HEK293 (cell line): Measurements from ENCODE around the gene TFG.
A peak's percentile ranks its signal among the peaks of the same experiment; 100 is the strongest.

Source experiments
- CTCF ChIA-PET: fragments of 350-600 bp; formaldehyde crosslinking; extraction: SDS; loops from one replicate; lab custom pipeline; 2021; ENCODE audit warnings: antibody characterized with exemption; lab: Yijun Ruan, JAX
- POLR2A ChIA-PET: fragments of 300-600 bp; formaldehyde crosslinking; extraction: SDS; loops from one replicate; lab custom pipeline; 2020; ENCODE audit warnings: antibody characterized with exemption, inconsistent platforms; lab: Yijun Ruan, JAX
- H3K27ac ChIP-seq: fragments of 200-500 bp; sonication (Bioruptor generic); 2 replicates; pipeline ENCODE4 v1.5.1; 2014; ENCODE audit warnings: low read depth, low read length, control low read depth, inconsistent platforms; ENCODE audit errors: extremely low read depth
- H3K36me3 ChIP-seq, 2 experiments: fragments of 200-500 bp in 1 of 2; sonication (Bioruptor generic) in 1 of 2; 1 replicate in 1 of 2; 2 replicates in 1 of 2; pipeline ENCODE4 v1.5.1; 2014 to 2017; ENCODE audit warnings: inconsistent platforms in 2 of 2, low read length in 2 of 2; ENCODE audit not compliant: control insufficient read depth in 2 of 2, insufficient read depth in 1 of 2
- H3K4me1 ChIP-seq: fragments of 200-500 bp; sonication (Bioruptor generic); 2 replicates; pipeline ENCODE4 v1.5.1; 2014; ENCODE audit warnings: mild to moderate bottlenecking, low read length, inconsistent platforms; ENCODE audit not compliant: control insufficient read depth, insufficient read depth
- H3K4me3 ChIP-seq: 2 replicates; pipeline ENCODE4 v1.5.1; 2011; ENCODE audit warnings: low read depth, mild to moderate bottlenecking, control low read depth, low read length, moderate library complexity
- H3K9me3 ChIP-seq: fragments of 200-500 bp; sonication (Bioruptor generic); 2 replicates; pipeline ENCODE4 v1.5.1; 2014; ENCODE audit warnings: low read depth, low read length, inconsistent platforms; ENCODE audit not compliant: control insufficient read depth, insufficient read depth
- OSR2 ChIP-seq: fragments of 450-650 bp; formaldehyde crosslinking; IDR thresholded peaks from 2 replicates; pipeline ENCODE4 v1.5.1; 2016; ENCODE audit warnings: missing biosample characterization, missing genetic modification characterization
- PRDM1 ChIP-seq: fragments of 450-650 bp; formaldehyde crosslinking; IDR thresholded peaks from 2 replicates; pipeline ENCODE4; 2016; ENCODE audit warnings: missing biosample characterization, missing genetic modification characterization
- SP3 ChIP-seq: fragments of 450-650 bp; formaldehyde crosslinking; IDR thresholded peaks from 2 replicates; pipeline ENCODE4 v1.5.1; 2016; ENCODE audit warnings: missing biosample characterization, missing genetic modification characterization
- ZBTB8A ChIP-seq: fragments of 450-650 bp; formaldehyde crosslinking; IDR thresholded peaks from 2 replicates; pipeline ENCODE4 v1.5.1; 2016; ENCODE audit warnings: missing biosample characterization, missing genetic modification characterization
- ZNF121 ChIP-seq: fragments of 450-650 bp; formaldehyde crosslinking; IDR thresholded peaks from 2 replicates; pipeline ENCODE4 v1.5.1; 2016; ENCODE audit warnings: missing biosample characterization, missing genetic modification characterization
- ZNF266 ChIP-seq: fragments of 450-650 bp; formaldehyde crosslinking; IDR thresholded peaks from 2 replicates; pipeline ENCODE4 v1.5.1; 2016; ENCODE audit warnings: missing biosample characterization, missing genetic modification characterization, low read depth
- ZNF311 ChIP-seq: fragments of 450-650 bp; formaldehyde crosslinking; IDR thresholded peaks from 2 replicates; pipeline ENCODE4 v1.5.1; 2017; ENCODE audit warnings: missing biosample characterization, missing genetic modification characterization, borderline replicate concordance
- ZNF324 ChIP-seq: fragments of 450-650 bp; formaldehyde crosslinking; IDR thresholded peaks from 2 replicates; pipeline ENCODE4 v1.5.1; 2016; ENCODE audit warnings: missing biosample characterization, missing genetic modification characterization
- ZNF335 ChIP-seq: fragments of 450-650 bp; formaldehyde crosslinking; conservative IDR thresholded peaks from 2 replicates; pipeline ENCODE4 v1.5.1; 2016; ENCODE audit warnings: missing biosample characterization, missing genetic modification characterization
- ZNF341 ChIP-seq: fragments of 450-650 bp; formaldehyde crosslinking; IDR thresholded peaks from 2 replicates; pipeline ENCODE4; 2016; ENCODE audit warnings: low read depth, missing biosample characterization, missing genetic modification characterization
- ZNF423 ChIP-seq: fragments of 450-650 bp; formaldehyde crosslinking; IDR thresholded peaks from 2 replicates; pipeline ENCODE4 v1.5.1; 2016; ENCODE audit warnings: missing biosample characterization, missing genetic modification characterization
- ZNF514 ChIP-seq: fragments of 450-650 bp; formaldehyde crosslinking; IDR thresholded peaks from 2 replicates; pipeline ENCODE4 v1.5.1; 2016; ENCODE audit warnings: missing biosample characterization, missing genetic modification characterization
- ZNF555 ChIP-seq: fragments of 450-650 bp; formaldehyde crosslinking; conservative IDR thresholded peaks from 2 replicates; pipeline ENCODE4 v1.5.1; 2017; ENCODE audit warnings: missing biosample characterization, mild to moderate bottlenecking, missing genetic modification characterization, inconsistent platforms
- ZNF670 ChIP-seq: fragments of 450-650 bp; formaldehyde crosslinking; IDR thresholded peaks from 2 replicates; pipeline ENCODE4 v1.5.1; 2016; ENCODE audit warnings: missing biosample characterization, missing genetic modification characterization, low read depth
- ZXDB ChIP-seq: fragments of 450-650 bp; formaldehyde crosslinking; IDR thresholded peaks from 2 replicates; pipeline ENCODE4 v1.5.1; 2016; ENCODE audit warnings: missing biosample characterization, missing genetic modification characterization
- TF ChIP-seq, protein P1 (sequence below): fragments of 450-650 bp; formaldehyde crosslinking; IDR thresholded peaks from 2 replicates; pipeline ENCODE4 v1.5.1; 2017; ENCODE audit warnings: missing biosample characterization, missing genetic modification characterization
- TF ChIP-seq, protein P2 (sequence below): fragments of 450-650 bp; formaldehyde crosslinking; IDR thresholded peaks from 2 replicates; pipeline ENCODE4 v1.5.1; 2016; ENCODE audit warnings: missing biosample characterization, missing genetic modification characterization
- TF ChIP-seq, protein P3 (sequence below): fragments of 450-650 bp; formaldehyde crosslinking; IDR thresholded peaks from 2 replicates; pipeline ENCODE4 v1.5.1; 2017; ENCODE audit warnings: missing biosample characterization, missing genetic modification characterization
- TF ChIP-seq, protein P4 (sequence below): fragments of 450-650 bp; formaldehyde crosslinking; IDR thresholded peaks from 2 replicates; pipeline ENCODE4 v1.5.1; 2016; ENCODE audit warnings: missing biosample characterization, missing genetic modification characterization

TFG gene

DNA sequence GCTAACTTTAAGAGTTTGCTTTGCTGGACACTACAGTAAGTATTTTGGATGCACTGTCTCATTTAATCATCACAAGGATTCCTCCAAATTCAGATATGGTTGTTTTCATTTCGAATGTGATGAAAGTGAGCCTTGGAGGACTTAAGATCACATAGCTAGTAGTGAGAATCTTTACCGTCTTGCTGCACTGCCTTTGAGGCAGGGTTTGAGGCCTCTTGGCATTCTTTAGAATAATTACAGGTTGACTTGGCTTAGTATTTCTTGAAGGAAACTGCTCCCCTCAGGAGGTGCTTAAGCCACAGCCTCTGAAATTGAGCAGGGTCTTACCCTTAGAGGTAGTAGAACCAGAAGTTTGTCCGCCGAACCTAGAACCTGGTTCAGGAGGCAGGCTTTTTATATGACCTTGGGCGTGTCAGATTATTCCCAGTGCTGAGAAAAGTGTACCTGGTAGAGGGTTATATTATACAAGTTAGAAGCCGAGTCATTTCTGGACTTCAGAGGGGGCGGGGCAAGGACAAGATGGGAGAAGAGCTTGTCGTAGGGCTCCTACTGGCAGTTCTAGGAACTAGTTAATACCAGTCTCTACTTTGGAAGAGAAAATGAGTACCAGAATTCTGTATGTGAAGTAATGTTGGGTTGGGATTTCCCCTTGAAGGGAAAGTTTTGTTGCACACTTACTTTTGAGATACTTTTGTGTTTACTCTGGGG is 1.1 kb downstream of the TFG start:
- TF ChIP-seq OSR2 (tag by site-specific recombination) (no peak), PRDM1 (peak; percentile 87; the same call in 1 of the 2 replicates), ZNF335 (0 out of 2 replicates have a peak, but pooled peaks have one; percentile 27), ZNF341 (peak; percentile 79)
- H3K9me3 ChIP-seq, result no peaks in the 10 kb centered on the region
- ChIA-PET POLR2A (interaction anchor here (0.7 to 0.8 kb wide), 2 partner anchors 7 to 485 kb away, joined by 3 to 4 read pairs; no protein-coding TSS in a partner anchor), CTCF (interaction anchor here (0.6 to 1.1 kb wide), 6 partner anchors 13 to 489 kb away, joined by 3 to 10 read pairs (median 4); no protein-coding TSS in a partner anchor)
- peak overlapping the region; percentile 88 for H3K4me3 ChIP-seq
- H3K4me1 ChIP-seq, result no peaks in the 10 kb centered on the region; the same call in 1 of the 2 replicates
- H3K36me3 ChIP-seq, result peaks cover 11 to 31% of the 10 kb centered on the region in 2 experiments; a peak in 2 of 3 replicates
- peak overlapping the region; percentile 72 for H3K27ac ChIP-seq

DNA sequence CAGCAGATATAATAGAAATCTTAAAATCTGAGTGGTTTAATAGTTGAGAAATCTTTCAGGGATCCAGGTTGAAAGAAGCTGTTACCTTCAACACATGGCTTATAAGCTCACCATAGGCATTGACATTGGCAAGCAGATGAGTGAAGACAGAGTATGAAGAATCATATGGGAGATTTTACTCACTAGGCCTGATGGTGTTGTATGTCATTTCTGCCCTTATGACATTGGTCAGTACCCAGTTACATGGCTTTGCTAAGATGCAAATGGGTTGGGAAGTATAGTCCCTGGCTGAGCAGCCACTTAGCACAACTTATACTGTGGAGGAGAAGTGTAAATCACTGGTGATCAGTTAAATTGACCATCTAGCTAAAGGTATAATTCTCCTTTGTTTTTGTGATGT is 5.9 kb downstream of the TFG start:
- H3K4me1 ChIP-seq, result no peaks in the 10 kb centered on the region; the same call in 1 of the 2 replicates
- no peaks in the 10 kb centered on the region for H3K9me3 ChIP-seq
- ChIA-PET CTCF (interaction anchor here (0.7 kb wide), 1 partner anchor 46 kb away, joined by 4 read pairs; no protein-coding TSS in a partner anchor), POLR2A (no interaction called here)
- peaks cover 21 to 61% of the 10 kb centered on the region in 2 experiments; a peak in 2 of 3 replicates for H3K36me3 ChIP-seq
- TF ChIP-seq ZNF423 (tag by site-specific recombination) (no peak), ZXDB (tag by site-specific recombination) (no peak), SP3 (no peak), ZNF670 (no peak), ZNF311 (tag by site-specific recombination) (no peak), PRDM1 (no peak), ZNF555 (no peak), ZNF324 (no peak), ZNF514 (no peak), ZNF121 (tag by site-specific recombination) (no peak), ZNF266 (tag by site-specific recombination) (no peak), ZBTB8A (tag by site-specific recombination) (no peak)
- TF ChIP-seq, protein P1, sequence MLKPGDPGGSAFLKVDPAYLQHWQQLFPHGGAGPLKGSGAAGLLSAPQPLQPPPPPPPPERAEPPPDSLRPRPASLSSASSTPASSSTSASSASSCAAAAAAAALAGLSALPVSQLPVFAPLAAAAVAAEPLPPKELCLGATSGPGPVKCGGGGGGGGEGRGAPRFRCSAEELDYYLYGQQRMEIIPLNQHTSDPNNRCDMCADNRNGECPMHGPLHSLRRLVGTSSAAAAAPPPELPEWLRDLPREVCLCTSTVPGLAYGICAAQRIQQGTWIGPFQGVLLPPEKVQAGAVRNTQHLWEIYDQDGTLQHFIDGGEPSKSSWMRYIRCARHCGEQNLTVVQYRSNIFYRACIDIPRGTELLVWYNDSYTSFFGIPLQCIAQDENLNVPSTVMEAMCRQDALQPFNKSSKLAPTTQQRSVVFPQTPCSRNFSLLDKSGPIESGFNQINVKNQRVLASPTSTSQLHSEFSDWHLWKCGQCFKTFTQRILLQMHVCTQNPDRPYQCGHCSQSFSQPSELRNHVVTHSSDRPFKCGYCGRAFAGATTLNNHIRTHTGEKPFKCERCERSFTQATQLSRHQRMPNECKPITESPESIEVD (tag by site-specific recombination), result no peak
- TF ChIP-seq, protein P2, sequence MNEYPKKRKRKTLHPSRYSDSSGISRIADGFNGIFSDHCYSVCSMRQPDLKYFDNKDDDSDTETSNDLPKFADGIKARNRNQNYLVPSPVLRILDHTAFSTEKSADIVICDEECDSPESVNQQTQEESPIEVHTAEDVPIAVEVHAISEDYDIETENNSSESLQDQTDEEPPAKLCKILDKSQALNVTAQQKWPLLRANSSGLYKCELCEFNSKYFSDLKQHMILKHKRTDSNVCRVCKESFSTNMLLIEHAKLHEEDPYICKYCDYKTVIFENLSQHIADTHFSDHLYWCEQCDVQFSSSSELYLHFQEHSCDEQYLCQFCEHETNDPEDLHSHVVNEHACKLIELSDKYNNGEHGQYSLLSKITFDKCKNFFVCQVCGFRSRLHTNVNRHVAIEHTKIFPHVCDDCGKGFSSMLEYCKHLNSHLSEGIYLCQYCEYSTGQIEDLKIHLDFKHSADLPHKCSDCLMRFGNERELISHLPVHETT (tag by site-specific recombination), result no peak
- TF ChIP-seq, protein P3, sequence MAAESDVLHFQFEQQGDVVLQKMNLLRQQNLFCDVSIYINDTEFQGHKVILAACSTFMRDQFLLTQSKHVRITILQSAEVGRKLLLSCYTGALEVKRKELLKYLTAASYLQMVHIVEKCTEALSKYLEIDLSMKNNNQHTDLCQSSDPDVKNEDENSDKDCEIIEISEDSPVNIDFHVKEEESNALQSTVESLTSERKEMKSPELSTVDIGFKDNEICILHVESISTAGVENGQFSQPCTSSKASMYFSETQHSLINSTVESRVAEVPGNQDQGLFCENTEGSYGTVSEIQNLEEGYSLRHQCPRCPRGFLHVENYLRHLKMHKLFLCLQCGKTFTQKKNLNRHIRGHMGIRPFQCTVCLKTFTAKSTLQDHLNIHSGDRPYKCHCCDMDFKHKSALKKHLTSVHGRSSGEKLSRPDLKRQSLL, result no peak
- TF ChIP-seq, protein P4, sequence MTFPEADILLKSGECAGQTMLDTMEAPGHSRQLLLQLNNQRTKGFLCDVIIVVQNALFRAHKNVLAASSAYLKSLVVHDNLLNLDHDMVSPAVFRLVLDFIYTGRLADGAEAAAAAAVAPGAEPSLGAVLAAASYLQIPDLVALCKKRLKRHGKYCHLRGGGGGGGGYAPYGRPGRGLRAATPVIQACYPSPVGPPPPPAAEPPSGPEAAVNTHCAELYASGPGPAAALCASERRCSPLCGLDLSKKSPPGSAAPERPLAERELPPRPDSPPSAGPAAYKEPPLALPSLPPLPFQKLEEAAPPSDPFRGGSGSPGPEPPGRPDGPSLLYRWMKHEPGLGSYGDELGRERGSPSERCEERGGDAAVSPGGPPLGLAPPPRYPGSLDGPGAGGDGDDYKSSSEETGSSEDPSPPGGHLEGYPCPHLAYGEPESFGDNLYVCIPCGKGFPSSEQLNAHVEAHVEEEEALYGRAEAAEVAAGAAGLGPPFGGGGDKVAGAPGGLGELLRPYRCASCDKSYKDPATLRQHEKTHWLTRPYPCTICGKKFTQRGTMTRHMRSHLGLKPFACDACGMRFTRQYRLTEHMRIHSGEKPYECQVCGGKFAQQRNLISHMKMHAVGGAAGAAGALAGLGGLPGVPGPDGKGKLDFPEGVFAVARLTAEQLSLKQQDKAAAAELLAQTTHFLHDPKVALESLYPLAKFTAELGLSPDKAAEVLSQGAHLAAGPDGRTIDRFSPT (tag by site-specific recombination), result no peak
- no peak overlapping the region for H3K4me3 ChIP-seq
- H3K27ac ChIP-seq, result no peak overlapping the region
